Measurements from ENCODE around the gene SLC5A4.

SLC5A4 gene

GRCh38 chr22:32218470-32218869 lies 36.7 kb downstream of the SLC5A4 start:
- DNase-seq (ENCODE audit: low spot score): no peak
- in situ Hi-C loops (cut with MboI; ENCODE audit: low sequenced_read_pairs, unreplicated experiment): no loop called here
- TF ChIP-seq CTCF (IDR thresholded peaks at IDR 0.05; ENCODE audit: borderline replicate concordance, control extremely low read depth, extremely low read depth, insufficient read depth, missing control alignments): no peak

- in situ Hi-C loops (cut with MboI; ENCODE audit: low sequenced_read_pairs, unreplicated experiment): no loop called here
- TF ChIP-seq CTCF (IDR thresholded peaks at IDR 0.05; ENCODE audit: borderline replicate concordance, control extremely low read depth, extremely low read depth, insufficient read depth, missing control alignments): no peak
- DNase-seq (ENCODE audit: low spot score): no peak
These were observed 37.7 kb downstream of the SLC5A4 start for GRCh38 chr22:32217465-32217864.

- no peak for DNase-seq (ENCODE audit: low spot score)
- no peak for TF ChIP-seq CTCF (IDR thresholded peaks at IDR 0.05; ENCODE audit: borderline replicate concordance, control extremely low read depth, extremely low read depth, insufficient read depth, missing control alignments)
- in situ Hi-C loops (cut with MboI; ENCODE audit: low sequenced_read_pairs, unreplicated experiment): no loop called here
These were observed 38.2 kb downstream of the SLC5A4 start for GRCh38 chr22:32216911-32217310.

- no peak for TF ChIP-seq CTCF (IDR thresholded peaks at IDR 0.05; ENCODE audit: borderline replicate concordance, control extremely low read depth, extremely low read depth, insufficient read depth, missing control alignments)
- in situ Hi-C loops (cut with MboI; ENCODE audit: low sequenced_read_pairs, unreplicated experiment): no loop called here
These were observed 44.1 kb downstream of the SLC5A4 start for GRCh38 chr22:32211011-32211410.

GRCh38 chr22:32208681-32209080 lies 46.5 kb downstream of the SLC5A4 start:
- no peak for TF ChIP-seq CTCF (IDR thresholded peaks at IDR 0.05; ENCODE audit: borderline replicate concordance, control extremely low read depth, extremely low read depth, insufficient read depth, missing control alignments)
- in situ Hi-C loops (cut with MboI; ENCODE audit: low sequenced_read_pairs, unreplicated experiment): no loop called here
- no peak for DNase-seq (ENCODE audit: low spot score)

More at GRCh38 chr22:32211011-32211410, 44.1 kb downstream of the SLC5A4 start:
- no peak for DNase-seq (ENCODE audit: low spot score)

GRCh38 chr22:32207971-32208480 lies 47.1 kb downstream of the SLC5A4 start:
- no peak for DNase-seq (ENCODE audit: low spot score)
- in situ Hi-C loops (cut with MboI; ENCODE audit: low sequenced_read_pairs, unreplicated experiment): no loop called here
- TF ChIP-seq CTCF (IDR thresholded peaks at IDR 0.05; ENCODE audit: borderline replicate concordance, control extremely low read depth, extremely low read depth, insufficient read depth, missing control alignments): no peak

All from GM13976 (cell line).